Measurements from ENCODE around the gene ASTN2. TPM values are rescaled to one million over a fixed set of nuclear protein-coding genes. Genes with fewer than 3 reads are reported as not detected.

ASTN2 gene
- total RNA-seq, 4 donors from 2014 or later, result 0.94 to 5.6 (median 3.7) TPM

- no peak for DNase-seq
- WGBS, 2 donors, result 84 to 90% methylated on average over 4 of the region's 4 CpGs
- no peaks in the 10 kb centered on the region for H3K27me3 ChIP-seq
- no peaks in the 10 kb centered on the region for H3K36me3 ChIP-seq
- no peak overlapping the region for H3K27ac ChIP-seq
- intact Hi-C loops (cut with DNase I), result no loop called here
- H3K9me3 ChIP-seq, result no peaks in the 10 kb centered on the region
- H3K4me3 ChIP-seq (replicated peaks in 1 of 3), result no peak overlapping the region
- H3K4me1 ChIP-seq, result no peaks in the 10 kb centered on the region
- no peak for TF ChIP-seq POLR2A (IDR thresholded peaks at IDR 0.05)
- TF ChIP-seq, protein P1, sequence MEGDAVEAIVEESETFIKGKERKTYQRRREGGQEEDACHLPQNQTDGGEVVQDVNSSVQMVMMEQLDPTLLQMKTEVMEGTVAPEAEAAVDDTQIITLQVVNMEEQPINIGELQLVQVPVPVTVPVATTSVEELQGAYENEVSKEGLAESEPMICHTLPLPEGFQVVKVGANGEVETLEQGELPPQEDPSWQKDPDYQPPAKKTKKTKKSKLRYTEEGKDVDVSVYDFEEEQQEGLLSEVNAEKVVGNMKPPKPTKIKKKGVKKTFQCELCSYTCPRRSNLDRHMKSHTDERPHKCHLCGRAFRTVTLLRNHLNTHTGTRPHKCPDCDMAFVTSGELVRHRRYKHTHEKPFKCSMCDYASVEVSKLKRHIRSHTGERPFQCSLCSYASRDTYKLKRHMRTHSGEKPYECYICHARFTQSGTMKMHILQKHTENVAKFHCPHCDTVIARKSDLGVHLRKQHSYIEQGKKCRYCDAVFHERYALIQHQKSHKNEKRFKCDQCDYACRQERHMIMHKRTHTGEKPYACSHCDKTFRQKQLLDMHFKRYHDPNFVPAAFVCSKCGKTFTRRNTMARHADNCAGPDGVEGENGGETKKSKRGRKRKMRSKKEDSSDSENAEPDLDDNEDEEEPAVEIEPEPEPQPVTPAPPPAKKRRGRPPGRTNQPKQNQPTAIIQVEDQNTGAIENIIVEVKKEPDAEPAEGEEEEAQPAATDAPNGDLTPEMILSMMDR (IDR thresholded peaks at IDR 0.05), result no peak
Measured at GRCh38 chr9:116985596-116985995, 429.3 kb downstream of the ASTN2 start.

DNA sequence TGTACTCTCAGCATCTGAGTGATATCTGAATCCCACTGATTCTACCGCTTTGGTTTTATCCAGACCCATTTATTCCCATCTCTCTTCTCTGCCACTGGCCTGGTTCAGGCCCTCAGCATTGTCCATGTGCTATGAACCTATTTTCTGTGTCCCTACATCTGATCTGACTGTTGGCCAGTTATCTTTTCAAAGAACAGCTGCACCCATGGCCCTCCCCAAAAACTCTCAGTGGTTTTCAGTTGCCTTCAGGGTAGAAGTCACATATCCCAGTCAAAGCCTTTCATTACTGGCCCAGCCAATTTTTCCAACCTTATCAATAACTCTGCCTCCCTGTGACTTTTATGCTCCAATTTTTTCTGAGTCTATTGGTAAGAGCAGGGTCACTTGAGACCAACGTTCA is 430.7 kb downstream of the ASTN2 start:
- no peak for DNase-seq
- Histone ChIP-seq H3K27ac (no peak overlapping the region), H3K27me3 (no peaks in the 10 kb centered on the region), H3K9me3 (no peaks in the 10 kb centered on the region), H3K4me3 (replicated peaks in 1 of 3) (no peak overlapping the region), H3K4me1 (no peaks in the 10 kb centered on the region), H3K36me3 (no peaks in the 10 kb centered on the region)
- TF ChIP-seq, protein P1 (IDR thresholded peaks at IDR 0.05), result no peak
- no peak for TF ChIP-seq POLR2A (IDR thresholded peaks at IDR 0.05)
- WGBS, 2 donors, result 54 to 57% methylated on average over 2 of the region's 2 CpGs
- intact Hi-C loops (cut with DNase I), result no loop called here

- Histone ChIP-seq H3K4me3 (replicated peaks in 1 of 3) (no peak overlapping the region), H3K4me1 (no peaks in the 10 kb centered on the region), H3K9me3 (no peaks in the 10 kb centered on the region), H3K27ac (no peak overlapping the region), H3K27me3 (no peaks in the 10 kb centered on the region), H3K36me3 (no peaks in the 10 kb centered on the region)
- intact Hi-C loops (cut with DNase I), result no loop called here
- no peak for TF ChIP-seq POLR2A (IDR thresholded peaks at IDR 0.05)
- TF ChIP-seq, protein P1 (IDR thresholded peaks at IDR 0.05), result no peak
- DNase-seq, result no peak
Measured at GRCh38 chr9:116980582-116981120, 434.2 kb downstream of the ASTN2 start.

GRCh38 chr9:116979456-116979855 is 435.4 kb downstream of the ASTN2 start:
- Histone ChIP-seq H3K36me3 (no peaks in the 10 kb centered on the region), H3K27ac (no peak overlapping the region), H3K4me3 (replicated peaks in 1 of 3) (no peak overlapping the region), H3K9me3 (no peaks in the 10 kb centered on the region), H3K4me1 (no peaks in the 10 kb centered on the region), H3K27me3 (no peaks in the 10 kb centered on the region)
- WGBS, 2 donors, result 60 to 66% methylated on average over 2 of the region's 2 CpGs
- intact Hi-C loops (cut with DNase I), result no loop called here
- DNase-seq, result no peak
- TF ChIP-seq, protein P1 (IDR thresholded peaks at IDR 0.05), result no peak
- TF ChIP-seq POLR2A (IDR thresholded peaks at IDR 0.05), result no peak

- H3K4me3 ChIP-seq (replicated peaks in 1 of 3), result no peak overlapping the region
- 67 to 70% methylated on average over 2 of the region's 2 CpGs for WGBS, 2 donors
- no peaks in the 10 kb centered on the region for H3K9me3 ChIP-seq
- DNase-seq, result no peak
- intact Hi-C loops (cut with DNase I), result no loop called here
- H3K36me3 ChIP-seq, result no peaks in the 10 kb centered on the region
- no peak overlapping the region for H3K27ac ChIP-seq
- H3K27me3 ChIP-seq, result no peaks in the 10 kb centered on the region
- TF ChIP-seq, protein P1 (IDR thresholded peaks at IDR 0.05), result no peak
- no peak for TF ChIP-seq POLR2A (IDR thresholded peaks at IDR 0.05)
- no peaks in the 10 kb centered on the region for H3K4me1 ChIP-seq
Measured at GRCh38 chr9:116978155-116978554, 436.7 kb downstream of the ASTN2 start.

Data from thyroid gland (tissue), 4 donors.